Heart left ventricle (tissue), 16 donors: ENCODE results near the gene LPIN1. TPM values are rescaled to one million over a fixed set of nuclear protein-coding genes. Genes with fewer than 3 reads are reported as not detected.
A peak's percentile ranks its signal among the peaks of the same experiment; 100 is the strongest.

Experiments used
- ATAC-seq, 4 donors: fragments of 200-7000 bp; cut with Tn5 transposase; one replicate each; pipeline ENCODE4 v1.9.1; 2020 to 2022; ENCODE audit warnings: moderate library complexity in 4 of 4, mild to moderate bottlenecking in 3 of 4, moderate number of reproducible peaks in 1 of 4
- DNase-seq, 5 donors: peaks; one replicate each; pipeline ENCODE4 v3.0.0-alpha.2; 2020
- H3K27ac ChIP-seq, 12 donors: fragments of 200-600 bp; sonication (generic) in 4 of 12; one replicate each; pipeline versions ENCODE4 v1.5.0 to v1.8.0; 2016 to 2022; ENCODE audit warnings: mild to moderate bottlenecking in 2 of 12
- H3K27me3 ChIP-seq, 9 donors: fragments of 200-600 bp; sonication (generic) in 2 of 9; one replicate each; pipeline versions ENCODE4 v1.5.1 to v1.8.0; 2016 to 2022; ENCODE audit warnings: mild to moderate bottlenecking in 3 of 9
- H3K36me3 ChIP-seq, 9 donors: fragments of 200-600 bp; sonication (generic) in 2 of 9; one replicate each; pipeline versions ENCODE4 v1.5.0 to v1.8.0; 2018 to 2022; ENCODE audit warnings: mild to moderate bottlenecking in 2 of 9
- H3K4me1 ChIP-seq, 12 donors: fragments of 200-600 bp; sonication (generic) in 4 of 12; one replicate each; pipeline versions ENCODE4 v1.5.0 to v1.8.0; 2016 to 2022; ENCODE audit warnings: mild to moderate bottlenecking in 3 of 12
- H3K4me3 ChIP-seq, 12 donors: fragments of 200-600 bp; sonication (generic) in 4 of 12; one replicate each; pipeline versions ENCODE4 v1.5.0 to v1.8.0; 2017 to 2022; ENCODE audit warnings: mild to moderate bottlenecking in 9 of 12, moderate library complexity in 4 of 12
- H3K9me3 ChIP-seq, 12 donors: fragments of 200-600 bp; sonication (generic) in 4 of 12; one replicate each; pipeline versions ENCODE4 v1.5.0 to v1.8.0; 2016 to 2022; ENCODE audit warnings: mild to moderate bottlenecking in 1 of 12
- CTCF ChIP-seq, 12 donors: fragments of 200-600 bp; sonication (generic) in 4 of 12; IDR thresholded peaks; one replicate each; pipeline versions ENCODE4 v1.5.0 to v1.8.0; 2018 to 2022; ENCODE audit warnings: antibody characterized with exemption in 12 of 12, mild to moderate bottlenecking in 5 of 12
- POLR2A ChIP-seq, 2 donors: fragments of 450-650 bp; IDR thresholded peaks; one replicate each; pipeline ENCODE4 v1.6.1; 2017; ENCODE audit warnings: antibody characterized with exemption in 2 of 2, mild to moderate bottlenecking in 2 of 2, moderate library complexity in 2 of 2
- WGBS, 4 donors: extraction: QIAGEN DNeasy Blood & Tissue Kit in 2 of 4; methylation state at CpG; one replicate each; pipeline versions ENCODE4 v1.1.5 to v1.1.7; 2013 to 2018; 5-methylcytosine and 5-hydroxymethylcytosine counted together
- intact Hi-C, 10 donors: fragments of 100-400 bp; cut with DNase I; formaldehyde crosslinking; loops; one replicate each; pipeline versions ENCODE4 v1.11.1 to v1.14.2; 2022
- polyA plus RNA-seq, 2 donors: library from polyadenylated mRNA; stranded (reverse); fragments of 200-250 nt; gene quantifications; one replicate each; pipeline ENCODE4 v1.2.3, GENCODE V29; 2013
- total RNA-seq, 9 donors: library from RNA; depleted of rRNA in 2 of 9; stranded (reverse); fragments of >200 nt in 2 of 9; fragmentation: NEBNext Ultra II Directional in 3 of 9; extraction: Animal tissue kit (Norgen Biotek cat#: 25700) in 3 of 9; gene quantifications; one replicate each; pipeline versions ENCODE4 v1.1.0 to v1.2.4, GENCODE V29; 2016 to 2023
- donor health status: ischemic (EF 13 %, LVEDD 7.1; RV severe dilation, severe dysfunction).
- donor health status: healthy with polysubstance abuse.
- donor health status: DM: no; HTN: yes; CAD: no.
- donor health status: DM: no; HTN: no; CAD: no.
- donor health status: ischemic (EF 25% LVEDD 6.9; RV normal size, moderate dysfunction).
- donor health status: ischemic (EF 25% LVEDD 5.7; RV mildly dilated, moderate dysfunction).
- donor health status: healthy.
- donor health status: DM: yes; HTN: yes; CAD: no.
- donor health status: ischemic (EF 35%, LVEDD 5.7; RV mildly dilated, moderate dysfunction).
- donor health status: nonischemic (EF 11% LVEDD 7.7; RV severe dilation, severe dysfunction).
- donor health status: DM: yes; HTN: yes; CAD: no.
- donor health status: PGD.
- donor health status: ischemic (EF 29% LVEDD 5.4; RV normal size, mild dysfunction).
- donor health status: nonischemic (EF 23%, LVEDD 6.1; RV moderate dilation, normal function).

LPIN1 gene
- total and polyA plus RNA-seq, 11 donors, result 15.0 to 57.1 (median 43.8) TPM

- Histone ChIP-seq H3K4me3 (no peak overlapping the region), H3K9me3 (no peaks in the 10 kb centered on the region), H3K36me3 (peaks cover 0 to 78% (median 63%) of the 10 kb centered on the region in 9 donors), H3K27me3 (no peaks in the 10 kb centered on the region), H3K4me1 (peaks cover 0 to 44% (median 17%) of the 10 kb centered on the region in 12 donors), H3K27ac (peak overlapping the region in 1 of 12 donors; percentile 4)
- no peak for DNase-seq
- ATAC-seq, result no peak
- 90 to 94% (median 92%) methylated on average over 13 of the region's 13 CpGs for WGBS, 4 donors
- TF ChIP-seq CTCF (IDR thresholded peaks at IDR 0.05) (no peak), POLR2A (IDR thresholded peaks at IDR 0.05) (no peak)
- intact Hi-C loops, result loop anchor here (1.0 to 10.0 kb wide), 12 partner anchors 31 to 303 kb away; partner anchors contain the start of gene LPIN1 (in 1 of the 10)
Observed at GRCh38 chr2:11777886-11778415, 31.5 kb downstream of the LPIN1 start.

GRCh38 chr2:11778416-11778815 lies 32.0 kb downstream of the LPIN1 start:
- Histone ChIP-seq H3K9me3 (no peaks in the 10 kb centered on the region), H3K4me3 (peak overlapping the region in 1 of 12 donors; percentile 31), H3K27me3 (no peaks in the 10 kb centered on the region), H3K27ac (peak overlapping the region in 1 of 12 donors; percentile 4), H3K36me3 (peaks cover 0 to 78% (median 63%) of the 10 kb centered on the region in 9 donors), H3K4me1 (peaks cover 0 to 43% (median 17%) of the 10 kb centered on the region in 12 donors)
- WGBS, 4 donors, result 55 to 69% (median 58%) methylated on average over 4 of the region's 4 CpGs
- TF ChIP-seq CTCF (IDR thresholded peaks at IDR 0.05) (no peak), POLR2A (IDR thresholded peaks at IDR 0.05) (no peak)
- ATAC-seq (no peak), DNase-seq (no peak)
- intact Hi-C loops, result loop anchor here (1.0 to 10.0 kb wide), 12 partner anchors 32 to 304 kb away; partner anchors contain the start of gene LPIN1 (in 1 of the 10)

- Histone ChIP-seq H3K9me3 (no peaks in the 10 kb centered on the region), H3K4me3 (peak overlapping the region in 2 of 12 donors; percentile 20 to 31), H3K4me1 (peaks cover 0 to 36% (median 17%) of the 10 kb centered on the region in 12 donors), H3K27ac (peak overlapping the region in 1 of 12 donors; percentile 4), H3K36me3 (peaks cover 0 to 78% (median 62%) of the 10 kb centered on the region in 9 donors), H3K27me3 (no peaks in the 10 kb centered on the region)
- WGBS, 4 donors, result 22 to 27% (median 25%) methylated on average over 23 of the region's 23 CpGs
- intact Hi-C loops, result loop anchor here (1.0 to 10.0 kb wide), 14 partner anchors 32 to 304 kb away; partner anchors contain the start of gene LPIN1 (in 1 of the 10)
- ATAC-seq (peak; percentile 83 to 94 (median 92)), DNase-seq (peak; percentile 75 to 89 (median 79))
- TF ChIP-seq CTCF (IDR thresholded peaks at IDR 0.05), result peak; percentile 95 to 99 (median 97)
- TF ChIP-seq POLR2A (IDR thresholded peaks at IDR 0.05), result no peak
Observed at GRCh38 chr2:11778923-11779757, 32.7 kb downstream of the LPIN1 start.

- DNase-seq (peak in 1 of 5 donors; percentile 7), ATAC-seq (no peak)
- Histone ChIP-seq H3K36me3 (peaks cover 0 to 84% (median 68%) of the 10 kb centered on the region in 9 donors), H3K27me3 (no peaks in the 10 kb centered on the region), H3K4me3 (no peak overlapping the region), H3K27ac (no peak overlapping the region), H3K4me1 (peaks cover 0 to 23% (median 12%) of the 10 kb centered on the region in 12 donors), H3K9me3 (no peaks in the 10 kb centered on the region)
- intact Hi-C loops, result loop anchor here in 3 of 10 donors (2.0 to 5.0 kb wide), 2 partner anchors 89 kb away; no protein-coding TSS in a partner anchor
- TF ChIP-seq CTCF (IDR thresholded peaks at IDR 0.05), result no peak
- TF ChIP-seq POLR2A (IDR thresholded peaks at IDR 0.05), result no peak
- 94 to 98% (median 98%) methylated on average over 3 of the region's 3 CpGs for WGBS, 4 donors
Observed at GRCh38 chr2:11781602-11782001, 35.2 kb downstream of the LPIN1 start.
